ENCODE data around the gene TCAP. TPM values are rescaled to one million over a fixed set of nuclear protein-coding genes. Genes with fewer than 3 reads are reported as not detected.
A peak's percentile ranks its signal among the peaks of the same experiment; 100 is the strongest.

The TCAP gene
- total and polyA plus RNA-seq, 12 donors = 0.78 to 13.6 (median 1.8) TPM; not detected in 1

GRCh38 chr17:39617446-39618245, 47.5 kb upstream of the TCAP start:
- DNase-seq = peak; percentile 59 to 76 (median 69)

GRCh38 chr17:39618246-39618913, 46.8 kb upstream of the TCAP start:
- Histone ChIP-seq H3K27ac (peak overlapping the region in 1 of 5 donors; percentile 61), H3K9me3 (replicated peaks in 1 of 3) (no peaks in the 10 kb centered on the region), H3K4me3 (peak overlapping the region in 2 of 4 donors; percentile 28 to 81), H3K27me3 (no peaks in the 10 kb centered on the region), H3K4me1 (replicated peaks in 1 of 2) (peaks cover 6 to 12% of the 10 kb centered on the region in 2 donors), H3K36me3 (replicated peaks in 1 of 2) (no peaks in the 10 kb centered on the region)
- no peak for TF ChIP-seq CTCF (IDR thresholded peaks at IDR 0.05)
- no peak for TF ChIP-seq POLR2A (IDR thresholded peaks at IDR 0.05)
- intact Hi-C loops (cut with DNase I) = no loop called here
- DNase-seq = no peak
- 2 to 6% (median 4%) methylated on average over 12 to 33 of the region's 33 CpGs for WGBS, 4 donors

More at GRCh38 chr17:39617446-39618245, 47.5 kb upstream of the TCAP start:
- H3K4me3 ChIP-seq = peak overlapping the region in 2 of 4 donors; percentile 28 to 81
- H3K4me1 ChIP-seq (replicated peaks in 1 of 2) = peaks cover 6 to 8% of the 10 kb centered on the region in 2 donors
- no peaks in the 10 kb centered on the region for H3K27me3 ChIP-seq
- peak overlapping the region in 1 of 5 donors; percentile 61 for H3K27ac ChIP-seq
- WGBS, 4 donors = 1 to 16% (median 2%) methylated on average over 7 to 79 of the region's 79 CpGs
- no peaks in the 10 kb centered on the region for H3K36me3 ChIP-seq (replicated peaks in 1 of 2)
- TF ChIP-seq CTCF (IDR thresholded peaks at IDR 0.05) (no peak), POLR2A (IDR thresholded peaks at IDR 0.05) (no peak)
- intact Hi-C loops (cut with DNase I) = no loop called here
- H3K9me3 ChIP-seq (replicated peaks in 1 of 3) = no peaks in the 10 kb centered on the region

- intact Hi-C loops (cut with DNase I) = no loop called here
- Histone ChIP-seq H3K27me3 (no peaks in the 10 kb centered on the region), H3K27ac (no peak overlapping the region), H3K4me1 (replicated peaks in 1 of 2) (peaks cover 6 to 14% of the 10 kb centered on the region in 2 donors), H3K4me3 (no peak overlapping the region), H3K36me3 (replicated peaks in 1 of 2) (no peaks in the 10 kb centered on the region), H3K9me3 (replicated peaks in 1 of 3) (no peaks in the 10 kb centered on the region)
- no peak for DNase-seq
- no peak for TF ChIP-seq POLR2A (IDR thresholded peaks at IDR 0.05)
- TF ChIP-seq CTCF (IDR thresholded peaks at IDR 0.05) = no peak
- whole genome bisulfite sequencing, 4 donors = 38 to 63% (median 54%) methylated on average over 7 to 13 of the region's 13 CpGs
These were observed 46.0 kb upstream of the TCAP start for GRCh38 chr17:39618956-39619785.

- TF ChIP-seq POLR2A (IDR thresholded peaks at IDR 0.05) (no peak), CTCF (IDR thresholded peaks at IDR 0.05) (no peak)
- Histone ChIP-seq H3K27ac (no peak overlapping the region), H3K36me3 (replicated peaks in 1 of 2) (no peaks in the 10 kb centered on the region), H3K9me3 (replicated peaks in 1 of 3) (no peaks in the 10 kb centered on the region), H3K4me3 (no peak overlapping the region), H3K27me3 (peaks cover 3% of the 10 kb centered on the region), H3K4me1 (replicated peaks in 1 of 2) (peaks cover 6 to 14% of the 10 kb centered on the region in 2 donors)
- 64 to 86% (median 79%) methylated on average over 1 of the region's 1 CpG for WGBS, 4 donors
- intact Hi-C loops (cut with DNase I) = loop anchor here in 1 of 2 donors (2.0 kb wide), 1 partner anchor 137 kb away; no protein-coding TSS in a partner anchor
- no peak for DNase-seq
These were observed 45.4 kb upstream of the TCAP start for GRCh38 chr17:39619786-39620101.
